ENCODE measurements around the gene BUD23. TPM values are rescaled to one million over a fixed set of nuclear protein-coding genes. Genes with fewer than 3 reads are reported as not detected.
"Not testable (repeated sequence)": the region's sequence is repeated elsewhere in the genome, so short reads cannot be mapped to it uniquely, and the experiment has no call there.

The BUD23 gene
- total RNA-seq, 1 donor from 2014 or later: 56.7 TPM

GRCh38 chr7:73707045-73707631 lies 23.7 kb downstream of the BUD23 start:
- DNase-seq (ENCODE audit: extremely low spot score, unreplicated experiment): no peak
- peak overlapping the region; percentile 38 for H3K4me3 Mint-ChIP-seq (ENCODE audit: unreplicated experiment)
- TF ChIP-seq CTCF (IDR thresholded peaks at IDR 0.05): no peak

GRCh38 chr7:73708961-73709549 lies 25.7 kb downstream of the BUD23 start:
- Mint-ChIP-seq H3K4me3 (ENCODE audit: unreplicated experiment) (no peak overlapping the region), H3K9me3 (ENCODE audit: unreplicated experiment) (no peaks in the 10 kb centered on the region), H3K27ac (ENCODE audit: unreplicated experiment) (no peak overlapping the region), H3K36me3 (ENCODE audit: unreplicated experiment) (peaks cover 11% of the 10 kb centered on the region), H3K27me3 (ENCODE audit: unreplicated experiment) (no peaks in the 10 kb centered on the region), H3K4me1 (ENCODE audit: unreplicated experiment) (peaks cover 53% of the 10 kb centered on the region)
- DNase-seq (ENCODE audit: extremely low spot score, unreplicated experiment): no peak
- no peak for TF ChIP-seq CTCF (IDR thresholded peaks at IDR 0.05)

More at GRCh38 chr7:73707045-73707631, 23.7 kb downstream of the BUD23 start:
- H3K27me3 Mint-ChIP-seq (ENCODE audit: unreplicated experiment): no peaks in the 10 kb centered on the region
- peaks cover 45% of the 10 kb centered on the region for H3K4me1 Mint-ChIP-seq (ENCODE audit: unreplicated experiment)
- no peaks in the 10 kb centered on the region for H3K9me3 Mint-ChIP-seq (ENCODE audit: unreplicated experiment)
- H3K27ac Mint-ChIP-seq (ENCODE audit: unreplicated experiment): peak overlapping the region; percentile 72
- H3K36me3 Mint-ChIP-seq (ENCODE audit: unreplicated experiment): peaks cover 9% of the 10 kb centered on the region

- no peak for DNase-seq (ENCODE audit: extremely low spot score, unreplicated experiment)
- peaks cover 11% of the 10 kb centered on the region for H3K36me3 Mint-ChIP-seq (ENCODE audit: unreplicated experiment)
- H3K27me3 Mint-ChIP-seq (ENCODE audit: unreplicated experiment): no peaks in the 10 kb centered on the region
- peaks cover 42% of the 10 kb centered on the region for H3K4me1 Mint-ChIP-seq (ENCODE audit: unreplicated experiment)
- H3K9me3 Mint-ChIP-seq (ENCODE audit: unreplicated experiment): no peaks in the 10 kb centered on the region
- no peak overlapping the region for H3K4me3 Mint-ChIP-seq (ENCODE audit: unreplicated experiment)
- TF ChIP-seq CTCF (IDR thresholded peaks at IDR 0.05): no peak
- H3K27ac Mint-ChIP-seq (ENCODE audit: unreplicated experiment): no peak overlapping the region
These were observed 29.4 kb downstream of the BUD23 start for GRCh38 chr7:73712773-73713172.

- H3K27ac Mint-ChIP-seq (ENCODE audit: unreplicated experiment); DNase-seq (ENCODE audit: extremely low spot score, unreplicated experiment); H3K27me3 Mint-ChIP-seq (ENCODE audit: unreplicated experiment); H3K4me3 Mint-ChIP-seq (ENCODE audit: unreplicated experiment); H3K9me3 Mint-ChIP-seq (ENCODE audit: unreplicated experiment): not testable (repeated sequence)
- peaks cover 11% of the 10 kb centered on the region for H3K36me3 Mint-ChIP-seq (ENCODE audit: unreplicated experiment)
- H3K4me1 Mint-ChIP-seq (ENCODE audit: unreplicated experiment): peaks cover 48% of the 10 kb centered on the region
These were observed 29.9 kb downstream of the BUD23 start for GRCh38 chr7:73713319-73713718.

GRCh38 chr7:73715648-73716317 lies 32.4 kb downstream of the BUD23 start:
- DNase-seq (ENCODE audit: extremely low spot score, unreplicated experiment): peak; percentile 92
- peak overlapping the region; percentile 40 for H3K4me3 Mint-ChIP-seq (ENCODE audit: unreplicated experiment)

More at GRCh38 chr7:73715648-73716317, 32.4 kb downstream of the BUD23 start:
- no peak for TF ChIP-seq CTCF (IDR thresholded peaks at IDR 0.05)
- H3K36me3 Mint-ChIP-seq (ENCODE audit: unreplicated experiment): peaks cover 9% of the 10 kb centered on the region
- H3K27me3 Mint-ChIP-seq (ENCODE audit: unreplicated experiment): no peaks in the 10 kb centered on the region
- peaks cover 53% of the 10 kb centered on the region for H3K4me1 Mint-ChIP-seq (ENCODE audit: unreplicated experiment)
- no peaks in the 10 kb centered on the region for H3K9me3 Mint-ChIP-seq (ENCODE audit: unreplicated experiment)
- peak overlapping the region; percentile 80 for H3K27ac Mint-ChIP-seq (ENCODE audit: unreplicated experiment)

All from osteocyte (in vitro differentiated cells).